Cardiac fibroblast (primary cell): Measurements from ENCODE around the gene FIZ1.

Source experiments
- DNase-seq, 2 donors: peaks; one replicate each; pipeline versions ENCODE4 v3.0.0 to v3.0.0-alpha.2; 2010; ENCODE audit warnings: low read depth in 2 of 2
- H3K4me3 ChIP-seq, 2 donors: replicated peaks in 1 of 2; 1 replicate in 1 of 2; 2 replicates in 1 of 2; pipeline ENCODE4 v1.5.1; 2011; ENCODE audit warnings: low read depth in 2 of 2, low read length in 2 of 2, mild to moderate bottlenecking in 2 of 2, moderate library complexity in 1 of 2
- TF ChIP-seq, protein P1 (sequence below): IDR thresholded peaks from one replicate; pipeline ENCODE4 v1.5.1; 2011; ENCODE audit warnings: low read depth, mild to moderate bottlenecking, low read length, inconsistent platforms

The FIZ1 gene

DNA sequence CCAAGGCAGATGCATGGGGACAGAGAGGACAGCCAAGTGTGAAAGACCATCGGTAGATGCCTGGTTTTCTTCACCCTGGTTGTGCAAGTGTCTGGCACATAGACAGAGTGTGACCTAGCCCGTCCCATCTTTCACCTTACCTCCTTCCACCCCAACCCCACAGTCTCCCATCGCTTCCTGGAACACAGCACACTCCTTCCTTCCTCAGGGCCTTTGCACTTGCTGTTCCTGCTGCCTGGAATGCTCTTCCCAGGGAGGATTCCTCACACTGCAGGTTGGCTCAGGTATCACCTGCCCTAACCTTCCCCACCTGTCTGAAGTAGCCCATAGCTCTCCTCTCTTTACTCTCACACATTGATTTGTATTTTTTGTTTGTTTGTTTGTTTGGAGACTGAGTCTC is 3.0 kb downstream of the FIZ1 start:
- no peak for DNase-seq
- TF ChIP-seq, protein P1, sequence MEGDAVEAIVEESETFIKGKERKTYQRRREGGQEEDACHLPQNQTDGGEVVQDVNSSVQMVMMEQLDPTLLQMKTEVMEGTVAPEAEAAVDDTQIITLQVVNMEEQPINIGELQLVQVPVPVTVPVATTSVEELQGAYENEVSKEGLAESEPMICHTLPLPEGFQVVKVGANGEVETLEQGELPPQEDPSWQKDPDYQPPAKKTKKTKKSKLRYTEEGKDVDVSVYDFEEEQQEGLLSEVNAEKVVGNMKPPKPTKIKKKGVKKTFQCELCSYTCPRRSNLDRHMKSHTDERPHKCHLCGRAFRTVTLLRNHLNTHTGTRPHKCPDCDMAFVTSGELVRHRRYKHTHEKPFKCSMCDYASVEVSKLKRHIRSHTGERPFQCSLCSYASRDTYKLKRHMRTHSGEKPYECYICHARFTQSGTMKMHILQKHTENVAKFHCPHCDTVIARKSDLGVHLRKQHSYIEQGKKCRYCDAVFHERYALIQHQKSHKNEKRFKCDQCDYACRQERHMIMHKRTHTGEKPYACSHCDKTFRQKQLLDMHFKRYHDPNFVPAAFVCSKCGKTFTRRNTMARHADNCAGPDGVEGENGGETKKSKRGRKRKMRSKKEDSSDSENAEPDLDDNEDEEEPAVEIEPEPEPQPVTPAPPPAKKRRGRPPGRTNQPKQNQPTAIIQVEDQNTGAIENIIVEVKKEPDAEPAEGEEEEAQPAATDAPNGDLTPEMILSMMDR, result no peak
- no peak overlapping the region for H3K4me3 ChIP-seq

DNA sequence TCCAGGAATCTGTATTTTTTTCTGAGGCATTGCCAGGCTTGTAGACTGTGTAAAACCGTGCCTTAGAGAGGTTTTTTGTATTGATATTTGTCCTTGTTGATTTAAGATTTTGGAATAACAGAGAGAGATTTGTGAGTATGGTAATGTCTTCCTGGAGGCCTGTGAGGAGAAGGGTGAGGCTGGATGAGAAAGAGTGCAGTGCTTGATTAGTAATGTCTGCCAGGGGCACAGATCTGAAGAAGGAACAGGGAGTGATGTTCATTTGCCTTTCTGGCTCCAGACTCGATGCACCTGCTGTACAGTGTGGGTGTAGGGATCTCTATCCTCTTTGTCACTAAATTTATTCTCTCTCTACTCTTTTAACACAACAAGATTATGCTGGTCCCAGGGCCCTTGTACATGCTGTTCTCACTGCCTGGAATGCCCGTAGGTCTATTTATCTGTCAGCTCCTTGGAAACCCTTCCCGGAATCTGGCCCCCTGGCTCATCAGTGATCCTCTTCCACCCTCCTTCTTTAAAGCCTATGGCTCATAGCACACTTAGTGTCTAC is 4.2 kb downstream of the FIZ1 start:
- TF ChIP-seq, protein P1, result no peak
- no peak for DNase-seq
- no peak overlapping the region for H3K4me3 ChIP-seq

DNA sequence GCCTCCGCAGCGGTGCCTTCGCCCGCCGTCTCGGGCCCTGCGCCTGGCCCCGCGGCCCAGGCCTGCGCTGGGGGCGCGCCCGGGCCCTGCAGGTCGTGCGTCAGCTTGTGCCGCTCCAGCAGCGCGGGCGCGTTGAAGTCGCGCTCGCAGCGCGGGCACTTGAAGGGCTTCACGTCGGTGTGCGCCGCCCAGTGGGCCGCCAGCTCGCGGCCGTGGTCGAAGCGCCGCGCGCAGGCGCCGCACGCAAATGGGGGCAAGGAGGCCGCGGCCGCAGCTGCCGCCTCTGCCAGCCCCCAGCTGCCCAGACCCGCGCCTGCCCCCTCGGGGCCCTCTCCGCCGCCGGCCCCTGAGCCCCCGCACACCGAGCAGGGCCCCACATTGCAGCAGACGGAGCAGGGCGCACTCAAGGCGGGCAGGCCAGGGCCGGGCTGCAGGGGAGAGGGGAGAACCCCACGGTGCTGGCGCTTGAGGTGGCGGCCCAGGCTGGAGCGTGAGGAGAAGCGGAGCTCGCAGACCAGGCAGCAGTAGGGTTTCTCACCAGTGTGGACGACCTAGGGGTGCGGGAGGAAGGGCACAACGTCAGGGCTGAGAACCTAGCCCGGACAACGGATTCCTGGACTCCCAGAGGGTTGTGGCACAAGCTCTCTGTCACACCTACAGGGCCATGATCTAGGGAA is 6.1 kb downstream of the FIZ1 start:
- TF ChIP-seq, protein P1, result no peak
- DNase-seq, result no peak
- no peak overlapping the region for H3K4me3 ChIP-seq

DNA sequence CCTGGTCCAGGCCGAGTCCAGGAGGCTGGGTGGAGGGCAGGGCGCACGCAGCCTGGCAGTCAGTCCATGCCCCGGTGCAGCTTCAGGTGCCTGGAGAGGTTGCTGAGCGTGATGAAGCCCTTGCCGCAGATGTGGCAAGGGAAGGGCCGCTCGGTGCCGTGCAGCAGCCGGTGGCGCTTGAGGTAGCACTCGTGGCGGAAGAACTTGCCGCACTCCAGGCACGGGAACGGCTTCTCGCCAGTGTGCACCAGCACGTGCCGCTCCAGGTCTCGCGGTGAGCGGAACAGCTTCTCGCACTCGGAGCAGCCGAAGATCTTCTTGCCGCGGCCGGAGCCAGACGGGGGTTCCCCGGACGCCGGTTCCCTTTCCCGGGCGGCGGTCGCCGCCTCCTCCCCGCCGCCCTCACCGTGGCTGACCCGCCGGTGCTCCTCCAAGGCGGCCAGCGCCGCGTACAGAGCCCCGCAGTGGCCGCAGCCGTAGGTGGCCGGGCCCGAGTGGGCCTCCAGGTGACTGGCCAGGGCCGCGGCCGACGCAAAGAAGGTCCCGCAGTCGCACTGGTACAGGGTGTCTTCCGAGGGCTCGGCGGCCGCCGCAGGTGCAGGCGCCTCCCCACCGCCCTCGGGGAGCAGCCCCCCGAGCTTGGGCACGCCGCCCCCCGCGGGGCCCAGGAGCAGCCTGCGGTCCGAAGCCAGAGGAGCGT is 6.8 kb downstream of the FIZ1 start:
- DNase-seq, result no peak
- TF ChIP-seq, protein P1, result no peak
- H3K4me3 ChIP-seq, result no peak overlapping the region

DNA sequence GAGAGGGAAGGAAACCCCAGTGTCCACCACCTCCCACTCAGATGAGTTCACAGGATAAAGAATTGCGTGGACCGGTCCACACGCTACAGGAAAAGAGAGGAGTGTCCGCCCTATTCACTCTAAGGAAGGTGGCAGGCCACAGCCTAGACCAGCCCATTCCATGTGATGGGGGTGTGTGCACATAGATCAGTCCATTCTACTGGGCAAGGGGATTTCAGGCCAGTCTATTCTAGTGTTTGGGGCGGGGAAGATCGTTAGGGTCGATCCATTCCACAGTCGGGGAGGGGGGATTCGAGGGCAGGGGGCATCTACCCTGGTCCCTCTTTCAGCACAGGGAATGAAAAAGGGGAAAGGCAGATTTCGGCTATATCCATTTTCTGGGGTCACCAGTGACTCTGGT is 7.8 kb downstream of the FIZ1 start:
- no peak overlapping the region for H3K4me3 ChIP-seq
- TF ChIP-seq, protein P1, result no peak
- DNase-seq, result no peak

DNA sequence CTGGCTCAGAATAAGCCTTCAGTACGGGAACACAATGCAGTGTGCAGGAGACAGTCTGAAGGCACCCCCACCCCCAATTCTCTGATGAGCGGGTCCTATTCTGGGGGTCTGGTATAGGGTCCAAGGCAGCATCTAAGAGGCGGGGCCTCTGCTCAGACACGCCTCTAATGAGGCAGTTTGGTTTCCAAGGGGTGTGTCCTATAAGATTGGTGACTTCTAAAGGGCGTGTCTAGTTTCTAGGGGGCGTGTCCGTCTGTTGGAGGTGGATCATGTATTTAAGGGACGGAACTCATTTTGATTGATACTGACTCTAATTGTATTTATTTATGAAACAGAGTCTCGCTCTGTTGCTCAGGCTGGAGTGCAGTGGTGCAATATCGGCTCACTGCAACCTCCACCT is 8.7 kb downstream of the FIZ1 start:
- no peak overlapping the region for H3K4me3 ChIP-seq
- TF ChIP-seq, protein P1, result no peak
- no peak for DNase-seq
